SK-N-MC (cell line): ENCODE results near the gene ZNF324.

Experiments
- EZH2 ChIP-seq: fragments of 200-600 bp; sonication (generic); IDR thresholded peaks from one replicate; pipeline ENCODE4 v1.6.1; 2017; ENCODE audit warnings: antibody characterized with exemption
- FOXP2 ChIP-seq: optimal IDR thresholded peaks from 2 replicates; pipeline ENCODE3; 2011; ENCODE audit warnings: mild to moderate bottlenecking, moderate library complexity; ENCODE audit not compliant: insufficient read depth; ENCODE audit errors: extremely low read length, control extremely low read depth
- POLR2AphosphoS5 ChIP-seq: IDR thresholded peaks from 2 replicates; pipeline ENCODE4 v1.6.1; 2012; ENCODE audit warnings: mild to moderate bottlenecking, low read depth, low read length, borderline replicate concordance

GRCh38 chr19:58516246-58516836 lies 49.5 kb downstream of the ZNF324 start:
- TF ChIP-seq EZH2, result no peak
- no peak for TF ChIP-seq FOXP2
- no peak for TF ChIP-seq POLR2AphosphoS5
